HG03520 (cell line): Measurements from ENCODE around the gene MARCHF3.
"Not testable (repeated sequence)": the region's sequence is repeated elsewhere in the genome, so short reads cannot be mapped to it uniquely, and the experiment has no call there.

ENCODE experiments used
- ATAC-seq: cut with Tn5 transposase; IDR thresholded peaks from one replicate; pipeline ENCODE4 v1.9.1; 2021; ENCODE audit warnings: mild to moderate bottlenecking, moderate library complexity; ENCODE audit not compliant: unreplicated experiment

MARCHF3 gene

GRCh38 chr5:127051591-127051990 is 21.2 kb upstream of the MARCHF3 start:
- ATAC-seq = no peak

GRCh38 chr5:127046343-127047072 is 16.1 kb upstream of the MARCHF3 start:
- no peak for ATAC-seq

DNA sequence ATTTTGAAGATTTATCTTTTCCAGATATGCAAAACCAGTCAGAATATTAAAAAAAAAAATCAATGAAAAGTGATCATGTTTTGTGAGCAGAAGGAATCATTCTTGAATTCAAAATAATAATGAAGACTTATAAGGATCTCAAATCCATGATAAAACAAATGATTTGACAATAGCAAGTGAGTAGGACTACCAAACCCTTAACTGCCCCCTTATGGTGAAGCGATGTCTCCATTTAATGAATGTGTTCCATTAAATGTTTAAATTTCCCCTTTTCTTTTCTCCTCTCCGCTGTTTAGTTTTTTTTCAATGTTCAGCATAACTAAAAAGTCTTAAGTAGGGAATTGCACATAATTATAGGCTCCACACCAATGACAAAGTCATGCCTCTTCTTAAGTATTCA is 12.2 kb upstream of the MARCHF3 start:
- no peak for ATAC-seq

- ATAC-seq = no peak
Measured at GRCh38 chr5:127041571-127041970, 11.2 kb upstream of the MARCHF3 start.

DNA sequence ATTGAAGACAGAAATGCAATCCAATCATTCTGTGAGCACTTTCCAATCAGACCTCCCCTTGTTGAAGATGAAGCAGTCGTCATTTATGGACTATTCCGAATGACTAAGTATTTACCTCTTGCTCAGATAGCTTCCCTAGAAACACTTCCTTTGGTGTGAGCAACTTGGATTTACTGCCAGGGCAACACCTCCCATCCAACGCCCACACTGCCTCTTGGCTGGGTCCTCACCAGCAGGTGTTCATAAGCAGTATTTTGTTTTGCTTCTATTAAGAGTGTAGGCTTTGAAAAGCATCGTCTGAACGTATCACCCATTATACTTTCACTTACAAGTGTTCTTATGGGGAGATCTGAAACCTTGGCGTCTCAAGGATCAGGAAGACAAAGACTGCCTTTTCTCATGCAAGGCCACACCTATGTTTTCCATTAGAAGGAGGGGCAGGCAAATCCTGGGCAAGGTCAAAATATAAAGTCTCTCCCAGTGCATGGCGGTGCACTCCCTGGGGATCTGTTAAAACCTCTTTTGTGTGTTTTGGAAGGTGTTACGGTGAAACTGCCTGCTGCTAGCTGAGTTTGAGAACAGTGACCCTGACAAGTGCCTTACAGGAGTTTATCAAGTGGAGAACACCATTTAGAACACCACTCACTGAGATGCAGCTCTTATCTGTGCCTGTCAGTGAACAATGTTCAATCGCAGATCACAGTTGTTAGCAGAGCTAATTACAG is 10.6 kb upstream of the MARCHF3 start:
- no peak for ATAC-seq

GRCh38 chr5:127038550-127038949 is 8.2 kb upstream of the MARCHF3 start:
- ATAC-seq = no peak

- no peak for ATAC-seq
Measured at GRCh38 chr5:127031863-127032232, 1.5 kb upstream of the MARCHF3 start.

- ATAC-seq = peak; percentile 4
Measured at GRCh38 chr5:127031147-127031862, 947 bp upstream of the MARCHF3 start.

- ATAC-seq = peak; percentile 23
Measured at GRCh38 chr5:127029581-127030258, 638 bp downstream of the MARCHF3 start.

DNA sequence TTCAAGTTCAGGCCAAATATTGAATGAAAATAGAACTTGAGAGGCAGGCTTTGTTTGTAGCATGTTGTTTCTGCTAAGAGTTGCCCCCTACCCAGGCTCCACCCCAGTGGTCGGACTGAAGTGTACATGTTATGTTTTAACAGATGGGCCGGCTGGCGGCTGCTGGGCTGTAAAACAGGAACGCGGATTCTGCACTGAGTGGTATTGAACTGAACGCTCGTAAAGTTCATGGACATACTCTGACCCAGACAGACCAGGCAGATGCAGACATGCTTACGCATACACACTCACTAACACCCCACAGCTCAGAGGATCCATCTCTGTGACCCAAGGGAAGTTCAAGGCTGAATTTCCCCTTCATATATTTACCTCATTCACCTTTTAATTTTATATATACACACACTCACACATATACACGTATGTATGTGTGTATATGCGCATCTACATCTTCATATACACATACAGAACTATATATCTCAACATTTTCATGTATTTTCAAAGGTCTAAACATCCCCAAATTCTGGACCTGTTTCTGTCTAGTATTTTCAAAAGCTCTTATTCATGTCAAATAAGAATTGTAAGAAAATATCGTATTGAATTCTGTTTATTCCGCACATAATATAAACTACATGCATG is 1.4 kb downstream of the MARCHF3 start:
- ATAC-seq = no peak

DNA sequence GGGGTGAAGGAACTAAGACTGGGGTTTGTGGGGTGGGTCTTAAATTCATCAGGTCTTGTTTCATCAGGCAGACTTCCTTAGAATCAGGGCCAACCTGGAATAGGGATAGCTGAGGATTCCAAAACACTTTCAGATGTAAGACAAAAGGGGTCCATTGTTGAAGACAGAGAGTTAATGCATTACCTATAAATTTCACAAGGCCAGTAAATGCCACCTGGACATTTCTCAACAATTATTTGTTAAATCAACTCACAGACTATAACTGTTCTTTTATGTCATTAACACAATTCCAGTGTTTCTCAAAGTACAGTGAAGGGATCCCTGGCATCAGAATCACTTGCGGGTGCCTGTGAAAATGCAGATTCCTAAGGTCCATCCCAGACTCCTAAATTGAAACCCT is 2.8 kb downstream of the MARCHF3 start:
- no peak for ATAC-seq

- no peak for ATAC-seq
Measured at GRCh38 chr5:127026166-127026565, 4.2 kb downstream of the MARCHF3 start.

DNA sequence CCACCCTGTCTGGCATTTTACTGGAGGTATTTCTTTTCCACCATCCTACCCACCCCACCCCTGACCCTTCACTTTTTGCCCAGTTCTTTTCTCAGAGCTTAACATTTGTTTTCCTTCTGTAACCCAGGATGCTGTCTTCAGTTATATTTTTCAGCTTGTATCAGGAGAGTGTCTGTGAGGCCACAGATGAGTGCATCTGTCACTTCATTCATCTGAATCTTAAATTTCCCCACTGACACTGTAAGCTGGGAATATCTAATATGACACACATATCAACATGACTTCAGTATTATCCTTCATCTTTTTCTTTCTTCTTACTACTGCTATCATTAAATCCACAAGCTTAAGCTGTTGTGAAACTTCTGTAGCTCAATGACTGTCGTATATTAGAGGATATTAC is 4.9 kb downstream of the MARCHF3 start:
- ATAC-seq = no peak

DNA sequence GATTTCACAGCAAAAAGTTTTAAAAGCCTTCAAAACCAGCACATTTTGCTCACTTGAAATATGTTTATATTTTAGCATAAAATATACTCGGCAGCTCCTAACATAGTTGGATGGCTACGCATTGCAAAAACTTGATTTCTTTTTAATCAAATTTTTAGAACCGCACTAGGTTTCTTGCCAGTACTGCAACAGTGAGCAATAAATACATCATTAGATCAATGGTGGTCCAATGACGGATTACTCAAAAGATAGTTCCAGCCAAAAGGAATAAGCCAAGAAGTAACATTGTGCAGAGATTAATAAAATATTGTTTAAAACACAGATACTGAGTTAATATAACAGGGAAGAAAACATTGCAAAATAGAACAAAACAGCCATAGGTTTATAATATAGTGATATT is 5.5 kb downstream of the MARCHF3 start:
- ATAC-seq = no peak

DNA sequence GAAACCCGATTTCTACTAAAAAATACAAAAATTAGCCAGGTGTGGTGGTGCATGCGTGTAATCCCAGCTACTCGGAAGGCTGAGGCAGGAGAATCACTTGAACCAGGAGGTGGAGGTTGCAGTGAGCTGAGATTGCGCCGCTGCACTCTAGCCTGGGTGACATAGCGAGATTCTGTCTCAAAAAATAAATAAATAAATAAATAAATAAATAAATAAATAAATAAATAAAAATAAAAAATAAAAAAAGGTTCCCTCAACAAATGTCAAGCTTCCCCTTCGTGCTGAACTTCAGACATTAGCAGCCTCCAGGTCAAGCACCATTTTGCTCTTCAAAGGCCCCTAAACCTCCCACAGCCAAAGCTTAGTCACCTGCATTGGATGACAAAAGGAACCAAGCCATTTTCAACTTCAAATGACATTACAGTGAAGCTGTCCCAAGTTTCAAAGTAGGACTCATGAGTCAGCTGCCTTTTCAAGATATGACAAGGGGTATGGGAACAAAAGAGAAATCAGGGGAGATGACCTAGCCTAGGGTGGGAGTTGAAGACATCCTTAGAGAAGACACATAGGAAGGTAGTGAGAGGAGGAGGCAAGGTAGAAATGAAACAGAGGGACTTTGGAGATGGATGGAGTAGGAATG is 6.7 kb downstream of the MARCHF3 start:
- ATAC-seq = not testable (repeated sequence)

GRCh38 chr5:127022846-127023245 is 7.5 kb downstream of the MARCHF3 start:
- ATAC-seq = no peak

DNA sequence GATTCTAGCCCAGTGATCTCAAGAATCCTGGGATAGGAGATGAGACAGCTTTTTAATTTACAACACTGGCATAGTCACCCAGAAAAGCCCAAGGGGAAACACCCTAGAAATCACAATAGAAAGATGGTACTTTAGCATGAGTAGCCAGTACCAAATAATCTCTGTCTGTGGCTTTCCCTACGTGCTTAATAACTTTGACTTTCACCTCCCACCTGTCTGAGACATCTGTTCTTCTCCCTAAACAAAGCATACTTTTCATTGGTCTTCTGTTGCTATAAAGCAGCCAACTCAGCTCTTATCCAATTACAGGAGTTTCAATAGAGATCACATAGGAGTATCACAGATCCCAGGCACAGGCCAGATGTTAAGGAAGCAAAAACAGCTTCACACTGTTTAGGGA is 10.4 kb downstream of the MARCHF3 start:
- ATAC-seq = no peak

- not testable (repeated sequence) for ATAC-seq
Measured at GRCh38 chr5:127016722-127017121, 13.6 kb downstream of the MARCHF3 start.

DNA sequence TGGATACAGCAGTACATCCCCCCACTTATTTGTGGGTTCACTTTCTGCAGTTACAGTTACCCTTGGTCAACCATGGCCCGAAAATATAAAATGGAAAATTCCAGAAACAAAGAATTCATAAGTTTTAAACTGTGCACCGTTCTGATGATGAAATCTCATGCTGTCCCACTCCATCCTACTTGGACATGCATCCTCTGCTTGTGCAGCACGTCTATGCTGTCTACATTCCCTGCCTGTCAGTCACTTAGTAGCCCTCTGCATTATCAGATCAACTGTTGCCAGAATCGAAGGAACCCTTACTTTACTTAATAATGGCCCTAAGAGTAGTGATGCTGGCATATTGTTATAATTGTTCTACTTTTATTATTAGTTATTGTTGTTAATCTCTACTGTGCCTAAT is 14.6 kb downstream of the MARCHF3 start:
- no peak for ATAC-seq

- peak; percentile 52 for ATAC-seq
Measured at GRCh38 chr5:127014573-127014972, 15.8 kb downstream of the MARCHF3 start.
